MM.1S (cell line): ENCODE data around the gene CDK11B.

Experiments
- CTCF ChIP-seq: fragments of 300-600 bp; sonication (generic); IDR thresholded peaks from 2 replicates; pipeline ENCODE4 v1.5.1; 2016; ENCODE audit warnings: antibody characterized with exemption, low read length, mixed read lengths
- EZH2 ChIP-seq: fragments of 300-600 bp; sonication (generic); optimal IDR thresholded peaks from 2 replicates; pipeline ENCODE3; 2017; ENCODE audit warnings: low read depth, mild to moderate bottlenecking, antibody characterized with exemption, low read length, mixed read lengths

- no peak for TF ChIP-seq CTCF
- TF ChIP-seq EZH2, result no peak
Measured at GRCh38 chr1:1601564-1602303, 57.1 kb downstream of the CDK11B start.
